ENCODE measurements around the gene SLC39A11.
"Not testable (repeated sequence)": the region's sequence is repeated elsewhere in the genome, so short reads cannot be mapped to it uniquely, and the experiment has no call there.

SLC39A11 gene

DNA sequence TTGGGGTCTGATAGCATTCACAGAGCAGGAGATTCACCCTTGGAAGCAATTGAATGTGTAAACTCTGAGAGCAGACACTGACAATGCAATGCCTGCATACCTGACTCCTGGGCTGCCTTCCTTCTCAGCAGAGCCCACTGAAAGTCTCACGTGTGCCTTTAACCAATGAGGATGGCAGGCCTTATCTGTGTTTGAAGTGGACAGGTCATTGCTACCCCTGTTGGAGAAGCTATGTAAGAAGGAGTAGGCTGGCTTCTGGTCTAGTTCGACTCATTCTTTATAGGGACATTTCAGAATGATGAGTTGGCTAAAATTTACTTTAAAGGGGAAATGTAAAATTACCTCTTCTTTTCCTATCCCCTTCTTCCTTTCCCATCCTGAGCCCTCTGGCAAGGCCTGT, 446.3 kb downstream of the SLC39A11 start:
- H3K4me3 ChIP-seq (ENCODE audit: low read depth, low read length): no peak overlapping the region
- POLR2A ChIA-PET: interaction anchor here (1.4 kb wide), 1 partner anchor 54 kb away, joined by 4 read pairs; no protein-coding TSS in a partner anchor
- TF ChIP-seq CTCF (IDR thresholded peaks at IDR 0.05; ENCODE audit: insufficient read depth, low read length, missing control alignments): no peak
- DNase-seq (ENCODE audit: low read depth, low spot score): no peak
- CTCF ChIA-PET: no interaction called here

DNA sequence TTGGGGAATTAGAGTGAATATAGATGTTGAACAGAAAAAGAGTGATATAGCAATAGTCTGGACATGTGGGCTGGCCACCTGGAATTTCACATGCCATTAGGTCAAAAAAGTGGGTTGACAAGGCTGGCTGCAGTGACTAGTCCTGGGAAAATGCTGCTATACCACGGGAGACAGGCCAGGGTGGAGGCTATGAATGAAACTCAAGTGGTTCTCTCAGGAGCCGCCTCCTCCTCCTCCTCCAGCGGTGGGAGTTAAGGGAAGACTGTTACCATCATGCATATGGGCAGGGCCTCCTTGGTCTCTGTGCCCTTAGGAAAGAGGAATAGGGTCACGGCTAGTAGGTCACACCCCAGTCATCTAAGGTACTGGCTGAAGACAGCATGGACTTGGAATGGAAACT, 448.0 kb downstream of the SLC39A11 start:
- no peak for DNase-seq (ENCODE audit: low read depth, low spot score)
- ChIA-PET POLR2A (no interaction called here), CTCF (interaction anchor here (1.1 to 1.4 kb wide), 3 partner anchors 16 to 53 kb away, joined by 3 read pairs; no protein-coding TSS in a partner anchor)
- no peak overlapping the region for H3K4me3 ChIP-seq (ENCODE audit: low read depth, low read length)
- no peak for TF ChIP-seq CTCF (IDR thresholded peaks at IDR 0.05; ENCODE audit: insufficient read depth, low read length, missing control alignments)

DNA sequence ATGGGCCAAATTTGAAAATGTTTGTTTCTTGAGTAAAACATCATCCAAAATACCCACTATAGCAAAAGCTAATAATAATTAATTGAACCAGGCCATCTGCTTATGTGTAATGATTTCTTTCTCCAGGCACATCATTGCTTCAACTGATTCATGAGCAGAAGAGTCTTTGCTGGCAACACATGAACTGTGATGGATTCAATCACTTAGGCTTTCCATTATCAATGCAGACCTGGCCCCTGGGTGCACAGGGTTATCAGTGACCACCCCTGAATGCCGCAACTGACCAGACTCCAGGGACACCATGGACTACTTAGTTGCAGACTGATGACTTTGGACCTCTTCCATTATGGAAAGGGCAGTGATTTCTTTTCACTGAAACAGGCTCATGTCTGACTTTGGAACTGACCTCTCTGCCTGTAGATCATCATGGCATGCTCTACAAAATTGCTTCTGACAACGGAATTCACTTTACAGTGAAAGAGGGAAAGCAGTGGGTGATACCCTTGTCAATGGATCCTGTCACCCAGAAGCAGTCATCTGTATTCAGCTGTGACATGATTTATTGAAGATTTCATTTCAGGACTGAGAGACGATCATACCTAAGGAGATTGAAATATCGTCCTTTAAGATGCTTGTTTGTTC, 448.8 kb downstream of the SLC39A11 start:
- no peak overlapping the region for H3K4me3 ChIP-seq (ENCODE audit: low read depth, low read length)
- no peak for TF ChIP-seq CTCF (IDR thresholded peaks at IDR 0.05; ENCODE audit: insufficient read depth, low read length, missing control alignments)
- POLR2A ChIA-PET: no interaction called here
- CTCF ChIA-PET: no interaction called here
- DNase-seq (ENCODE audit: low read depth, low spot score): no peak

GRCh38 chr17:72642720-72643119, 449.8 kb downstream of the SLC39A11 start:
- H3K4me3 ChIP-seq (ENCODE audit: low read depth, low read length): no peak overlapping the region
- no peak for TF ChIP-seq CTCF (IDR thresholded peaks at IDR 0.05; ENCODE audit: insufficient read depth, low read length, missing control alignments)
- ChIA-PET POLR2A (no interaction called here), CTCF (no interaction called here)
- no peak for DNase-seq (ENCODE audit: low read depth, low spot score)

- TF ChIP-seq CTCF (IDR thresholded peaks at IDR 0.05; ENCODE audit: insufficient read depth, low read length, missing control alignments): no peak
- CTCF ChIA-PET: interaction anchor here (0.8 to 1.3 kb wide), 2 partner anchors 23 to 80 kb away, joined by 3 read pairs; no protein-coding TSS in a partner anchor
- no peak overlapping the region for H3K4me3 ChIP-seq (ENCODE audit: low read depth, low read length)
- DNase-seq (ENCODE audit: low read depth, low spot score): no peak
- POLR2A ChIA-PET: no interaction called here
These were observed 451.9 kb downstream of the SLC39A11 start for GRCh38 chr17:72640415-72641165.

GRCh38 chr17:72639711-72640110, 452.8 kb downstream of the SLC39A11 start:
- DNase-seq (ENCODE audit: low read depth, low spot score): no peak
- no peak for TF ChIP-seq CTCF (IDR thresholded peaks at IDR 0.05; ENCODE audit: insufficient read depth, low read length, missing control alignments)
- ChIA-PET POLR2A (interaction anchor here (1.1 kb wide), 1 partner anchor 60 kb away, joined by 3 read pairs; no protein-coding TSS in a partner anchor), CTCF (interaction anchor here (1.3 kb wide), 1 partner anchor 24 kb away, joined by 3 read pairs; no protein-coding TSS in a partner anchor)
- H3K4me3 ChIP-seq (ENCODE audit: low read depth, low read length): no peak overlapping the region

DNA sequence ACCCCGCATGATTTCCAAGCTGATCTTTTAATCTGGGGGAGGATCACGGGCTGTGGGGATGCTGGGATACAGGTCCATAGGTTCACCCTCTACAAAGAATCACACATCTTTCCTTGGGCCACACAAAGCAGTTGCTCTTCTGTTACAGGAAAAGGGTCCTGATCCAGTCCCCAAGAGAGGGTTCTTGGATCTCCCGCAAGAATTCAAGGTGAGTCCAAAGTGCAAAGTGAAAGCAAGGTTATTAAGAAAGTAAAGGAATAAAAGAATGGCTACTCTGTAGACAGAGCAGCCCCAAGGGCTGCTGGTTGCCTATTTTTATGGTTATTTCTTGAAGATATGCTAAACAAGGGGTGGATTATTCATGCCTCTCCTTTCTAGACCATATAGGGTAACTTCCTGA, 453.6 kb downstream of the SLC39A11 start:
- H3K4me3 ChIP-seq (ENCODE audit: low read depth, low read length); DNase-seq (ENCODE audit: low read depth, low spot score): not testable (repeated sequence)
- ChIA-PET CTCF (interaction anchor here (1.3 kb wide), 1 partner anchor 25 kb away, joined by 3 read pairs; no protein-coding TSS in a partner anchor), POLR2A (interaction anchor here (1.1 kb wide), 1 partner anchor 59 kb away, joined by 3 read pairs; no protein-coding TSS in a partner anchor)

Data from AG04449 (cell line).